Measurements from ENCODE around the gene OSBPL3.
"Not testable (repeated sequence)": the region's sequence is repeated elsewhere in the genome, so short reads cannot be mapped to it uniquely, and the experiment has no call there.

The OSBPL3 gene

GRCh38 chr7:24794751-24795406 lies 185.1 kb downstream of the OSBPL3 start:
- not testable (repeated sequence) for DNase-seq (ENCODE audit: low spot score)

GRCh38 chr7:24793982-24794648 lies 185.9 kb downstream of the OSBPL3 start:
- no peak for DNase-seq (ENCODE audit: low spot score)

- no peak for DNase-seq (ENCODE audit: low spot score)
These were observed 190.9 kb downstream of the OSBPL3 start for GRCh38 chr7:24788961-24789576.

DNA sequence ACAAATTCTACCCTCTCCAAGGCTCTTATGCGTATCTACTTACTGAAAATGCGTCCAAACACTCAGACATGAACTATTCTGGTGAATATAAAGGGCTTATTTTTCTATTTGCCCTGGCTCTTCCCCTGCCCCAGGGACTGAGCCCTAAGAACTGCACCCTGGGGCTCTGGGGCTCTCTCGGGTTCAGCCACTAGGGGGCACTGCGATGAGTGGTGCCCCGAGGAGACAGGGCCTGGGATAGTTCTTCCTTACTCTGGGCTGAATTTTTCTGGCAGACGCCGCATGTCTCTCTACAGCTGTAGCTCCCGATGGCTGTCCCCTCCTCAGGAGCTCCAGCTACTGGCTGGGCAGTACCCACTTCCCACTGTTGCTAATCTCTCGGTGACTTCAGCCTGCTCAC lies 191.9 kb downstream of the OSBPL3 start:
- DNase-seq (ENCODE audit: low spot score) = no peak

DNA sequence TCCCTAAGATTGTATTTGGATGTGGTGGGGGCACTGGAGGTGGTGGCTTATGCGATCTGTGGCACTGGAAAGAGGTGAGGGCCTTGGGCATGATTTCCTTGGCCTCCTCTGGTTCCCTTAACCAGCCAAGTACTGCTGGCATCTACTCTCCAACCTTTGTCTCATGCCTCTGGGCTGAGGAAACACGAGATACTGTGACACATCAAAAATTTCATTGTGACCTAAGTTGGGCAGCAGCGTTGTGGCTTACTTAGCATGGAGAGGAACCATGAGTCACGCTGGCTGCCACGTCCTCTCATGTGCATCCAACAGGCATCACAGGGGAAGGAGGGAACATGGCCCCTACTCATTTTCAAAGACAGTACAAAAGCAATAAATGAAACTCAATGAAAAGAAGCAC lies 193.0 kb downstream of the OSBPL3 start:
- DNase-seq (ENCODE audit: low spot score) = no peak

DNA sequence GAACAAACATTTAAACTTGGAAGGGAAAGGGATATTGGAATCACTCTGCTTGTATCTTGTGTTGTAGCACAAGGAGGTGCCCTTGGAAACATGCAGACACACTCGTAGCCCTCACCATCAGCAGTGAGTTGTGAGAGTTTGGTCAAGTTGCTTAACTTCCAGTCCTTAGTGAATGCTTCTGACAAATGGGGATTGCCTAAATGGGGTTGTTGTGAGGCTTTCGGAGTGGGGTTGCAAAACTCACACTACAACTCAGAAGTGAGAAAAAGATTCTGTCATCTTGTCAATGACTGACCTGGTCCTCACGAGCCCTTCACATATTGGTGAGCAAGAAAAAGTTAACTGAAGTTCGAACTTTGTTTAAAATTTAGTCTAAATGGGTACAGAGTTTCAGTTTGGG lies 193.7 kb downstream of the OSBPL3 start:
- no peak for DNase-seq (ENCODE audit: low spot score)

DNA sequence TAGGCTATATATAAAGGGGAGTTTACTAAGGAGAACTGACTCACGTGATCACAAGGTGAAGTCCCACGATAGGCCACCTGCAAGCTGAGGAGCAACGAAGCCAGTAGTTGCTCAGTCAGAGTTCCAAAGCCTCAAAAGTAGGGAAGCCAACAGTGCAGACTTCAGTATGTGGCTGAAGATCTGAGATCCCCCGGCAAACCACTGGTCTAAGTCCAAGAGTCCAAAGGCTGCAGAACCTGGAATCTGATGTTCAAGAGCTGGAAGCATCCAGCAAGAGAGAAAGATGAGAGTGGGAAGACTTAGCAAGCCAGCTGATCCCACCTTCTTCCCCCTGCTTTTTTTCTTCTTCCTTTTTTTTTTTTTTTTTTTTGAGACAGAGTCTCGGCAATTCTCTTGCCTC lies 195.7 kb downstream of the OSBPL3 start:
- DNase-seq (ENCODE audit: low spot score) = no peak

- no peak for DNase-seq (ENCODE audit: low spot score)
These were observed 196.3 kb downstream of the OSBPL3 start for GRCh38 chr7:24783698-24784097.

GRCh38 chr7:24781106-24781505 lies 198.9 kb downstream of the OSBPL3 start:
- no peak for DNase-seq (ENCODE audit: low spot score)

- DNase-seq (ENCODE audit: low spot score) = no peak
These were observed 200.7 kb downstream of the OSBPL3 start for GRCh38 chr7:24779283-24779655.

- no peak for DNase-seq (ENCODE audit: low spot score)
These were observed 201.3 kb downstream of the OSBPL3 start for GRCh38 chr7:24778543-24779282.

DNA sequence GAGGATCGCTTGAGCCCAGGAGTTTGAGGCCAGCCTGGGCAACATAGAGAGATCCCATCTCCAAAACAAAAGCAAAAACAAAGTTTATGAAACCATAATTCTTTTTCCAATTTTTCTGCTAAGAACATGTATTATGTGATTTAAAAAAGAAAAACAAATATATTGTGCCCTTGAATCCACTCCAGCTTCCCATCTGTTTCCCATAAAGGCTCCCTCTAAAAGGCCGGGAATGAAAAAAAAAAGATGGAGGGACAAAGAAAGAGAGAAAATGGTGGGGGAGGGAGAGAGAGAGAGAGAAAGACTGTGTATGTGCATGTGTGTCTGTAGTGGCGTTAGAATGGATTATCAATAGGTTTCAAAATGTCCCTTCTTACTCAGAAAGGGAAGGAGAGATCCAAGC lies 202.2 kb downstream of the OSBPL3 start:
- DNase-seq (ENCODE audit: low spot score) = no peak

- DNase-seq (ENCODE audit: low spot score) = no peak
These were observed 206.3 kb downstream of the OSBPL3 start for GRCh38 chr7:24773646-24774045.

DNA sequence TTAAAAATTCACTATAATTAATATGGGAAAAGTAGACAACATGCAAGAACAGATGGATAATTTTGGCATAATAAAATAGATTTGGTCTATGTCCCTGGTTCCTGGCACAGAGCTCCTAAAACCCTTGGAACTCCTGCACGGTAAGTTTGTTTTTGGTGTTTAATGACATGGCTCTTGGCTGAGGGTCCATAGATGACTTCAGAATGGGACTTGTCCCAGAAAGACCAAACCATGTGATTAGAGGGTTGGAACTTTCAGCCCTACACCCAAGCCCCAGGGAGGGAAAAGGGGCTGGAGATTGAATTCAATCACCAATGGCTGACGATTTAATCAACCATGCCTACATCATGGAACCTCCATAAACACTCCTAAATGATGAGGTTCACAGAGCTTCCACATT lies 210.1 kb downstream of the OSBPL3 start:
- DNase-seq (ENCODE audit: low spot score) = no peak

GRCh38 chr7:24769014-24769830 lies 210.8 kb downstream of the OSBPL3 start:
- no peak for DNase-seq (ENCODE audit: low spot score)

GRCh38 chr7:24767878-24768569 lies 212.0 kb downstream of the OSBPL3 start:
- DNase-seq (ENCODE audit: low spot score) = no peak

- no peak for DNase-seq (ENCODE audit: low spot score)
These were observed 214.8 kb downstream of the OSBPL3 start for GRCh38 chr7:24764972-24765744.

DNA sequence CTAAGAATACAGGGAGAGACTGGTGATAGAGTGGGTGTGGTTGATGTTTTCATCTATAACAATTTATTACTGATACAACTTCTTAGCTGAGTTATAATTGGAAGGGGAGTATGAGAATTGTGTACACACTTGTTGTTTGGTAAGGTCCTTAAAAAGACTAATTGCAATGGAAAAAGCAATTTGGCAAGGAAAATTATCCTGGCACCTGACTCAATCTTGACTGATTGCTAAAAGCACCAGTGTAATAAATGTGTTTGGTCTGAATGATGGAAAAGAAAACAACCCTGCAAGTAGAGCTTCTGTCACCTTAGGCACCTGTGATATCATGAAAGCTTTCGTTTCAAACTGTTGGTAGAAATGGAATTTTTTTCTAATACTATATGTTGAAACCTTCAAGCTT lies 216.0 kb downstream of the OSBPL3 start:
- no peak for DNase-seq (ENCODE audit: low spot score)

GRCh38 chr7:24763303-24763901 lies 216.6 kb downstream of the OSBPL3 start:
- DNase-seq (ENCODE audit: low spot score) = no peak

DNA sequence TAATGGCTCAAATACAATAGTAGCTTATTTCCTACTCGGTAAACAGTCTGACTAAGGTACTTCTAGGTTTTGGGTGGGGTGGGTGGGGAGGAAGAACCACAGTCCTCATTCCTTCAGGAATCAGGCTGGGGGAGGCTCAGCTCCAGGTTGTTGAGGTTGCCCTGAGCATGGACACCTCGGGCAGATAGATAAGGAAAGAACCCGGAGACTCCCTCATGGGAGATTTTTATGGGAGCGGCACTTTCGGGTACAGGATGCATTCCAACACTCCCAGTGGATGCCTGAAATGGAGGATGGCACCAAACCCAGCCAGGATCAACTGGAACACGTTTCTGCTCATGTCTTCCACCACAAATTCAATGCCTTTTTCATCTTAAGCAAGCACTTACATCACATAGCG lies 217.2 kb downstream of the OSBPL3 start:
- DNase-seq (ENCODE audit: low spot score) = no peak

Measured in CD4-positive, alpha-beta T cell treated with Interleukin-15 for 4 hours (primary cell).